Loucy (cell line): ENCODE data around the gene VSX1.

Experiments
- H2AFZ ChIP-seq: fragments of 200-600 bp; sonication (generic); 2 replicates; pipeline ENCODE4 v1.6.0; 2016; ENCODE audit warnings: antibody characterized with exemption, mild to moderate bottlenecking, low read length, moderate library complexity
- H3F3A ChIP-seq: fragments of 200-600 bp; 2 replicates; pipeline ENCODE4 v1.6.0; 2016; ENCODE audit warnings: antibody characterized with exemption, low read depth, mild to moderate bottlenecking
- H3K27me3 ChIP-seq: fragments of 200-600 bp; sonication (generic); 2 replicates; pipeline ENCODE4 v1.6.1; 2014; ENCODE audit warnings: low read length, mild to moderate bottlenecking; ENCODE audit not compliant: insufficient read depth, poor library complexity, severe bottlenecking
- H3K36me3 ChIP-seq: fragments of 200-600 bp; sonication (generic); 2 replicates; pipeline ENCODE4 v1.6.1; 2016; ENCODE audit warnings: low read length; ENCODE audit not compliant: insufficient read depth
- H3K4me1 ChIP-seq: fragments of 200-600 bp; sonication (generic); 2 replicates; pipeline ENCODE4 v1.5.1; 2014; ENCODE audit warnings: low read length, mild to moderate bottlenecking; ENCODE audit not compliant: insufficient read depth, poor library complexity, severe bottlenecking
- H3K4me2 ChIP-seq: fragments of 200-600 bp; sonication (generic); 2 replicates; pipeline ENCODE4 v1.6.0; 2014; ENCODE audit warnings: antibody characterized with exemption, low read length, low read depth, mild to moderate bottlenecking; ENCODE audit not compliant: poor library complexity, severe bottlenecking
- H3K4me3 ChIP-seq: fragments of 200-600 bp; sonication (generic); 2 replicates; pipeline ENCODE4 v1.5.1; 2014; ENCODE audit warnings: low read length, mild to moderate bottlenecking, mixed read lengths; ENCODE audit not compliant: poor library complexity, severe bottlenecking
- H3K79me2 ChIP-seq: fragments of 200-600 bp; sonication (generic); 2 replicates; pipeline ENCODE4 v1.6.1; 2014; ENCODE audit warnings: low read length; ENCODE audit not compliant: insufficient read depth
- H3K9ac ChIP-seq: fragments of 200-600 bp; sonication (generic); 2 replicates; pipeline ENCODE4 v1.6.0; 2014; ENCODE audit warnings: mild to moderate bottlenecking, low read depth, low read length, moderate library complexity; ENCODE audit not compliant: poor library complexity, severe bottlenecking
- H3K9me2 ChIP-seq: fragments of 200-600 bp; sonication (generic); replicated peaks from 2 replicates; pipeline ENCODE4 v1.6.1; 2016; ENCODE audit warnings: low read depth, low read length, mixed read lengths
- H3K9me3 ChIP-seq: fragments of 200-600 bp; sonication (generic); 2 replicates; pipeline ENCODE4 v1.6.1; 2014; ENCODE audit warnings: mild to moderate bottlenecking, antibody characterized with exemption, low read length, low read depth; ENCODE audit not compliant: insufficient read depth
- H4K20me1 ChIP-seq: fragments of 200-600 bp; sonication (generic); 2 replicates; pipeline ENCODE4 v1.6.0; 2014; ENCODE audit warnings: antibody characterized with exemption, low read length, mild to moderate bottlenecking; ENCODE audit not compliant: insufficient read depth, poor library complexity, severe bottlenecking
- CTCF ChIP-seq: fragments of 200-600 bp; sonication (generic); conservative IDR thresholded peaks from 2 replicates; pipeline ENCODE4 v1.5.1; 2014; ENCODE audit warnings: mild to moderate bottlenecking, antibody characterized with exemption, low read length
- EZH2phosphoT487 ChIP-seq: fragments of 200-600 bp; IDR thresholded peaks from 2 replicates; pipeline ENCODE4 v1.6.1; 2018; ENCODE audit warnings: antibody characterized with exemption, mild to moderate bottlenecking, moderate library complexity, borderline replicate concordance

Gene VSX1

DNA sequence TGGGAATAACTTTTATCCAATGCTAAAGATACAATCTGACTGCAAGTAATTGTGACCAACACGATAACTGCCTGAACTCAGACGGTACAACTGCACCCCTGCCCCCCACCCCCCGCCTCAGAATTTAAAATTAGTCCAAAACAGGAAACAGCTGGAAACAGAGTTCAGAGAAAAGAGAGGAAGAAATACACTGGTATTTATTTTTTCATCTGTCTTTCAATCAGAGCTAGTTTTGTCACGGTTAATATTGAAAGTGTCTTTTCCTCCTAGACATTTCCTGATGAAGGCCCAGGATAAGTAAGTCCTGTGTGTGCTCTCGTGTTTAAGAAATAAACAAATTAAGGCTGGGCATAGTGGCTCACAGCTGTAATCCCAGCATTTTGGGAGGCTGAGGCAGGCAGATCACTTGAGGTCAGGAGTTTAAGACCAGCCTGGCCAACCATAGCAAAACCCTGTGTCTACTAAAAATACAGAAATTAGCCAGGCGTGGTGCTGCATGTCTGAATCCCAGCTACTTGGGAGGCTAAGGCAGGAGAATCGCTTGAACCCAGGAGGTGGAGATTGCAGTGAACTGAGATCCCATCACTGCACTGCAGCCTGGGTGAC, 45.5 kb downstream of the VSX1 start:
- Histone ChIP-seq H4K20me1 (no peaks in the 10 kb centered on the region), H3K9me2 (no peaks in the 10 kb centered on the region), H2AFZ (no peak overlapping the region), H3K9me3 (no peaks in the 10 kb centered on the region), H3K4me1 (peaks cover 59% of the 10 kb centered on the region), H3K4me2 (peak overlapping the region; percentile 72), H3K36me3 (no peaks in the 10 kb centered on the region), H3K27me3 (no peaks in the 10 kb centered on the region), H3F3A (peaks cover 11% of the 10 kb centered on the region; the same call in 1 of the 2 replicates), H3K79me2 (peaks cover 65% of the 10 kb centered on the region), H3K9ac (peak overlapping the region; percentile 62), H3K4me3 (peak overlapping the region; percentile 66)
- TF ChIP-seq EZH2phosphoT487 (no peak), CTCF (no peak)

GRCh38 chr20:25035921-25036320, 46.0 kb downstream of the VSX1 start:
- H3K9ac ChIP-seq: peak overlapping the region; percentile 62
- H3K4me2 ChIP-seq: peak overlapping the region; percentile 72

DNA sequence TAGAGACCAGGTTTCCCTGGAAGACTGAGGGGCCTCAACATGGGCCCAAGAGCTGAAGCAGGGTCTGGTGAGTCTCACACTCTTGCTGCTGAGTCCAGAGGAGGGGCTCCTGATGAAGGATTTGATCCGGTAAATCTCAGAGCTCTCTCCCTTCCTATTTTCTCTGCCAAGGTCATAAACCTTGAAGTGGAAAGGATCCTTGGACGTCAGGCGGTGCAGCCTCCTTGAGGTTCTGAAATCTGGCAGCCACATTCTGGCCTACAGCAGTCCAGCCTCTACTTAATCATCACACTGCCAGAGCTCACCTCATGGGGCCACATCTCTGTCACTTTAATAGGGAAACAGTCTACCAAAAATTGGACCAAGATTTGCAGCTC, 48.0 kb downstream of the VSX1 start:
- TF ChIP-seq EZH2phosphoT487: no peak
- no peak for TF ChIP-seq CTCF
- Histone ChIP-seq H3F3A (peaks cover 11% of the 10 kb centered on the region; the same call in 1 of the 2 replicates), H3K36me3 (peaks cover 16% of the 10 kb centered on the region; the same call in 1 of the 2 replicates), H2AFZ (no peak overlapping the region), H3K4me1 (peaks cover 55% of the 10 kb centered on the region), H4K20me1 (no peaks in the 10 kb centered on the region), H3K27me3 (no peaks in the 10 kb centered on the region), H3K9me2 (no peaks in the 10 kb centered on the region), H3K9ac (no peak overlapping the region), H3K4me2 (no peak overlapping the region), H3K4me3 (no peak overlapping the region), H3K79me2 (peaks cover 57% of the 10 kb centered on the region), H3K9me3 (no peaks in the 10 kb centered on the region)

More at GRCh38 chr20:25035921-25036320, 46.0 kb downstream of the VSX1 start:
- peaks cover 67% of the 10 kb centered on the region for H3K79me2 ChIP-seq
- H3K27me3 ChIP-seq: no peaks in the 10 kb centered on the region
- peak overlapping the region; percentile 66 for H3K4me3 ChIP-seq
- H4K20me1 ChIP-seq: no peaks in the 10 kb centered on the region
- no peak for TF ChIP-seq EZH2phosphoT487
- no peak for TF ChIP-seq CTCF
- H3F3A ChIP-seq: peaks cover 11% of the 10 kb centered on the region; the same call in 1 of the 2 replicates
- H3K4me1 ChIP-seq: peaks cover 57% of the 10 kb centered on the region
- no peak overlapping the region for H2AFZ ChIP-seq
- no peaks in the 10 kb centered on the region for H3K9me3 ChIP-seq
- no peaks in the 10 kb centered on the region for H3K9me2 ChIP-seq
- no peaks in the 10 kb centered on the region for H3K36me3 ChIP-seq
